ENCODE results near the gene PGM3.

PGM3 gene

GRCh38 chr6:83182114-83182513 is 11.0 kb downstream of the PGM3 start:
- DNase-seq = no peak

DNA sequence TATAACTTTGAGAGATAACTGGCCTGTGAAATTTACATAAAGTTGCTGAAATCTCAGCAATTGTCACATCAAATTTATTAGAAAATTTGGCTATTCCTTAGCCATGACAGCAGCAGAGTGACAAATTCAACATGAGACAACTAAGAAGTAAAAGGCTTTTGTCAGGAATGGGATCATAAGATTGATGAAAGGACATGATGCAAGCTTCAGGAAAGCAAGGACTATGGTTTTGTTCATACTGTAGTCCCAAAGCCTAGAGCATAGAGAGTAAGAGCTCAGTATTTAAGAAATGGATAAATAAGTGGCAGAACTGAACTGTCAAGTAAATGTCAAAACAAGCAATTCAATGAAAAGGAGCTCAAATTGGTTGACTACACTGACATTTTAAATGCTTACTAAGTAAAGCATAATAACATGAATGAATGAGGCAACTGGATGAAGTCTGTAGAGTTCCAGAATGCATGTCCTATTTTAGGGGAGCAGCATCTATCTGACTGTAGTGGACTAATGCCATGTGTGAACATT is 12.6 kb downstream of the PGM3 start:
- no peak for DNase-seq

GRCh38 chr6:83176246-83176645 is 16.8 kb downstream of the PGM3 start:
- no peak for DNase-seq

- no peak for DNase-seq
These were observed 23.6 kb downstream of the PGM3 start for GRCh38 chr6:83169511-83169910.

DNA sequence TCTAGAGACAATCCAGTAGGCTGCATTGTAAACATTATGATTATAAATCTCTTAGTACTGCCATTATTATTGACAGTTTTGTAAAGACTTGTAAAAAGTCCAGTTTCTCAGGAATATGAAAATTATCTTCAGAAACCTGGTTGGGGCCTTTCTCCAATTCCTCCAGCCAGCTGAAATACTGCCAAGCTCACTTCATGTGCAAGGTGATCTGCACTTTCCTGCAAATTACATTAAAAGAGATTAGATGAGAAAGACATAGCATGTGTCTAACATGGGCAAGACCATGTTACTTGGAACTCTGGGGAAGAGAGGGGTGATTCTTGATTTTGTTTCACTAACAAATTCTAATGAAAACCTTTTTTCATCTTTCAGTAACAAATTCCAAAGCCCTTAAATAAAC is 24.0 kb downstream of the PGM3 start:
- no peak for DNase-seq

GRCh38 chr6:83168556-83168955 is 24.5 kb downstream of the PGM3 start:
- no peak for DNase-seq

GRCh38 chr6:83167726-83168278 is 25.3 kb downstream of the PGM3 start:
- no peak for DNase-seq

- no peak for DNase-seq
These were observed 32.9 kb downstream of the PGM3 start for GRCh38 chr6:83160167-83160566.

DNA sequence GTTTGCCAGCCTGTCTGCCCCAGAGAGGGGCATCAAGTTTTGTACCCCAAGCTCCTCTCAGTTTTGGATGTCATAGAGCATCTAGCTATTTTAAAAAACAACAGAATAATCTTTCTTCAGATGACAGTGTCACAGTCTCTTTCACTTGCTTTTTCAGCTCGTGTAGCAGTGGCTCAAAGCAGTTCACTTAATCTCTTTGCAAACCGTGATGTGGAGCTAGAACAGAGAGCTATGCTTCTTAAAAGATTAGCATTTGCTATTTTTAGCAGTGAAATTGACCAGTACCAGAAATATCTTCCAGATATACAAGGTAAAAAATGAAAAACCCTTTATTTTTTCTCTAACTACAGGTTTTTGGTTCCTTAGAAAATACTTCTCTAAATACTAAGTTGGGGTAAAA is 37.3 kb downstream of the PGM3 start:
- DNase-seq = no peak

GRCh38 chr6:83153883-83154521 is 39.1 kb downstream of the PGM3 start:
- no peak for DNase-seq

GRCh38 chr6:83152913-83153312 is 40.2 kb downstream of the PGM3 start:
- DNase-seq = no peak

- DNase-seq = no peak
These were observed 42.0 kb downstream of the PGM3 start for GRCh38 chr6:83151114-83151513.

DNA sequence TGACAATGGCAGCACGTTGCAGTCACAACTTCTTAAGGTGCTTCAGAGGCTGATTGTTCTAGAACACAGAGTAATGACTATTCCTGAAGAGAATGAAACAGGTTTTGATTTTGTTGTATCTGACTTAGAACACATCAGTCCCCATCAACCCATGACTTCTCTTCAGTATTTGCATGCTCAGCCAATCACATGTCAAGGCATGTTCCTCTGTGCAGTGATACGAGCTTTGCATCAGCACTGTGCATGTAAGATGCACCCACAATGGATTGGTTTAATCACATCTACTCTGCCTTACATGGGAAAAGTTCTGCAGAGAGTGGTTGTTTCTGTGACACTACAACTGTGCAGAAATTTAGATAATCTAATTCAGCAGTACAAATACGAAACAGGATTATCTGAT is 54.3 kb downstream of the PGM3 start:
- no peak for DNase-seq

DNA sequence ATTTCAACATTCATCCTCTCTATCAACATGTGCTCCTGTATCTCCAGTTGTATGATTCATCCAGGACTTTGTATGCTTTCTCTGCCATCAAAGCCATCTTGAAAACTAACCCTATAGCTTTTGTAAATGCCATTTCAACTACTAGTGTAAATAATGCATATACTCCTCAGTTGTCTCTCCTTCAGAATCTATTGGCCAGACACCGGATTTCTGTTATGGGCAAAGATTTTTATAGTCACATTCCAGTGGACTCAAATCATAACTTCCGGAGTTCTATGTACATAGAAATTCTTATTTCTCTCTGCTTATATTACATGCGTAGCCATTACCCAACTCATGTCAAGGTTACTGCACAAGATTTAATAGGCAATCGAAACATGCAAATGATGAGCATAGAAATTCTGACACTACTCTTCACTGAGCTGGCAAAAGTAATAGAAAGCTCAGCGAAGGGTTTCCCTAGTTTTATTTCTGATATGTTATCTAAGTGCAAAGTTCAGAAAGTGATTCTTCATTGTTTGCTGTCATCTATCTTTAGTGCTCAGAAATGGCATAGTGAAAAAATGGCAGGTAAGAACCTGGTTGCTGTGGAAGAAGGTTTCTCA is 54.8 kb downstream of the PGM3 start:
- no peak for DNase-seq

DNA sequence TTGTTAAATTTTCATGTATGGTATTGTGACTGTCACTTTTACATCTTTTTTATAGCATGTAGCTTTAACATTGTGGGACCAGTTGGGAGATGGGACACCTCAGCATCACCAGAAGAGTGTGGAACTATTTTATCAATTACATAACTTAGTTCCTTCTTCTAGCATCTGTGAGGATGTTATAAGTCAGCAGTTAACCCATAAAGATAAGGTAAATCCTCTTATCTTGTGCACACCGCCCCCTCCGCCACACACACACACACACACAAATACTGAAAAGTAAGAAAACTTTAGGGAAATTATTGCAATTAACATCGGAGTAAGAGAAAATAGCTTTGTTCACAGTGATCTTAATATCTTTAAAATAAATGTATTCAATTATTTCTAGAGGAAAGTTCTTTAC is 60.9 kb downstream of the PGM3 start:
- no peak for DNase-seq

GRCh38 chr6:83127976-83128375 is 65.1 kb downstream of the PGM3 start:
- no peak for DNase-seq

DNA sequence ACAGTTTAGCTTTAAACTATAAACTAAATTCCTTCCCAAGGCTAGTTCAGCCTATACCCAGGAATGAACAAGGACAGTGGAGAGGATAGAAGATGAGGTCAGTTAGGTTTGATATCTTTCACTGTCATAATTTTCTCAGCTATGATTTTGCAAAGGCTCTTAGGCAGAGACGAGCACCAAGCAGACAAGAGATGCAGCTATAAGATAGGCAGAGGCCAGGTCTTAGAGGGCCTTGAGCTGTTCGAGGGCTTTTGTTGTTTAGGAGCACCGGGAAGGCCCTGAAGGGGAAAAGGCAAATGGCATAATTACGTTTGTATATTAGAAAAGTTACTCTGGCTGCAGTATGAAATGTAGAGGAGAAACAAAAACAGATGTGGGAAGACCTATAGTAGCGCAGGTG is 65.8 kb downstream of the PGM3 start:
- no peak for DNase-seq

GRCh38 chr6:83126807-83127206 is 66.3 kb downstream of the PGM3 start:
- no peak for DNase-seq

- DNase-seq = no peak
These were observed 66.8 kb downstream of the PGM3 start for GRCh38 chr6:83126223-83126622.

DNA sequence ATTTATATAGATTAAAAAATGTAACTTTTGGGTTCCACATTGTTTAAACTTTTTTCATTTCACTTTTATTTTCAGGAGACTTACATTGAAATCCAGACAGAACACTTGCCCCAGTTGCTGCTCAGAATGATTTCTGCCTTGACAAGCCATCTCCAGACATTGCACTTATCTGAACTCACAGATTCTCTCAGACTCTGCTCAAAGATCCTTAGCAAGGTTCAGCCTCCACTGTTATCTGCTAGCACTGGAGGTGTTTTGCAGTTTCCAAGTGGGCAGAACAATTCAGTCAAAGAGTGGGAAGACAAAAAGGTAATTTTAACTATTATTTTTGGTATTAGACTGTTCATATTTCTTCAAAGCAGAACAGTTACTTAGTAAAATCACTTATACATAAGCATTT is 67.6 kb downstream of the PGM3 start:
- no peak for DNase-seq

DNA sequence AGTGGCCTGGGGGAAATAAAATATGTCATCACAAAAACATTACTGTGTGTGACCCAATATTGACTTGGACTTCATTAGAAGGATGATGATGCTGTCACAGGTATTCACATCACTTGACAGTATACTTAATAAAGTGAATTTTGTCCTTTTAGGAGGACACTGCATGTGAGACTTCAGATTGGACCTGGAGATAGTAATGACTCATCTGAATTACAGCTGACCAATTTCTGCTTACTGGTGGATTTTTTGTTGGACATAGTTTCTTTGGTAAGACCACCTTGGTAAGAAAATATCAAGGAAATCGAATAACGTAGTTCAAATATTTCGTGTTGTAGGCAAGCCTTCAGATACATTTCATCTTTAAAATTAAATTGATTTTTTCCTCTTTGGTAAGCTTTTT is 68.5 kb downstream of the PGM3 start:
- DNase-seq = no peak

- DNase-seq = no peak
These were observed 73.2 kb downstream of the PGM3 start for GRCh38 chr6:83119742-83120300.

DNA sequence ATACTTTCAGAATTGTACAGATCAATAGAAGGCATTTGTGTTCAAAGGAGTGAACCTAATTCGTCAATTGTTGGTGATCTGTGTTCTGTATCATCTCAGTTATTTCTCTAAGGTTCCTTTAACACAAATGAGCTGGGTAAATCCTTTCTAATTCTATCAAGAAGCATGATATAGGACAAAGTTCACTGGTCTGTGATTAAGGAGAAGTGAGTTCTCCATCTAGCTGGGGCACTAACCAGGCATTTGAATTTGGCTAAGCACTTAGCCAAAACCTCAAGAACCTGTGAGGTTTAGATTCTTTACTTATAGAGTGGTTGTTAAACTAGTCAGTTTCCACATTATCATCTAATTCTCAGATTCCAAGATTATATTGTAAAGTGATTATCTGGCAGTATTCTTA is 75.3 kb downstream of the PGM3 start:
- DNase-seq = no peak
